H1 (cell line): Measurements from ENCODE around the gene MYBPC2. TPM values are rescaled to one million over a fixed set of nuclear protein-coding genes. Genes with fewer than 3 reads are reported as not detected.
A peak's percentile ranks its signal among the peaks of the same experiment; 100 is the strongest.

Experiments used
- CTCF ChIA-PET: fragments of 300-600 bp; sonication (Branson Sonifier 250); formaldehyde crosslinking; loops from one replicate; lab custom pipeline; 2021; ENCODE audit not compliant: partially characterized antibody; lab: Charles Lee
- POLR2A ChIA-PET: fragments of 300-600 bp; sonication (Branson Sonifier 250); formaldehyde crosslinking; loops from one replicate; lab custom pipeline; 2021; ENCODE audit warnings: inconsistent platforms; ENCODE audit not compliant: partially characterized antibody; lab: Charles Lee
- DNase-seq, 2 experiments: peaks; one replicate each; pipeline versions ENCODE4 v3.0.0 to v3.0.0-alpha.2; 2010 to 2022; ENCODE audit warnings: low spot score in 2 of 2, low read depth in 1 of 2, mixed read lengths in 1 of 2
- FAIRE-seq: peaks from 2 replicates; lab custom pipeline; 2011; peaks lifted over from hg19 to GRCh38; lab: Jason Lieb, UNC
- H2AFZ ChIP-seq: 2 replicates; pipeline ENCODE4 v1.8.1; 2012; ENCODE audit warnings: low read length, inconsistent platforms
- H2AK5ac ChIP-seq: 2 replicates; pipeline ENCODE4 v1.6.1; 2013; ENCODE audit warnings: low read depth, low read length
- H2BK120ac ChIP-seq: replicated peaks from 2 replicates; pipeline ENCODE3; 2013; ENCODE audit warnings: low read depth, low read length, inconsistent platforms
- H2BK12ac ChIP-seq: 2 replicates; pipeline ENCODE4 v1.6.1; 2013; ENCODE audit warnings: low read depth, low read length
- H2BK15ac ChIP-seq: 2 replicates; pipeline ENCODE4 v1.6.1; 2013; ENCODE audit warnings: low read length
- H2BK20ac ChIP-seq: 2 replicates; pipeline ENCODE4 v1.6.1; 2013; ENCODE audit warnings: low read length
- H2BK5ac ChIP-seq: 2 replicates; pipeline ENCODE4 v1.6.1; 2013; ENCODE audit warnings: low read depth, low read length
- H3K14ac ChIP-seq: 2 replicates; pipeline ENCODE4 v1.6.1; 2013; ENCODE audit warnings: inconsistent platforms; ENCODE audit not compliant: insufficient read length
- H3K18ac ChIP-seq: 2 replicates; pipeline ENCODE4 v1.6.1; 2013; ENCODE audit warnings: low read length; ENCODE audit errors: extremely low read depth
- H3K23ac ChIP-seq: 2 replicates; pipeline ENCODE4 v1.6.1; 2013; ENCODE audit warnings: inconsistent platforms; ENCODE audit not compliant: insufficient read length
- H3K23me2 ChIP-seq: 2 replicates; pipeline ENCODE4 v1.6.1; 2013; ENCODE audit warnings: low read depth, low read length
- H3K27ac ChIP-seq: 2 replicates; pipeline ENCODE4 v1.6.1; 2011; ENCODE audit warnings: low read depth, low read length, inconsistent platforms
- H3K27me3 ChIP-seq, 4 experiments: replicated peaks in 1 of 4; 1 replicate in 1 of 4; 2 replicates in 3 of 4; pipeline versions ENCODE4 v1.6.1 to v1.8.1; 2011 to 2013; ENCODE audit warnings: low read length in 3 of 4, mild to moderate bottlenecking in 3 of 4, inconsistent platforms in 2 of 4, mixed read lengths in 2 of 4, moderate library complexity in 1 of 4; ENCODE audit not compliant: control insufficient read depth in 3 of 4, insufficient read depth in 3 of 4; ENCODE audit errors: extremely low read depth in 1 of 4
- H3K36me3 ChIP-seq, 4 experiments: 2 replicates each; pipeline versions ENCODE4 v1.6.1 to v1.8.1; 2011 to 2013; ENCODE audit warnings: mild to moderate bottlenecking in 4 of 4, low read length in 3 of 4, moderate library complexity in 2 of 4, control low read depth in 1 of 4, inconsistent platforms in 1 of 4; ENCODE audit not compliant: insufficient read depth in 4 of 4, control insufficient read depth in 2 of 4
- H3K4ac ChIP-seq: replicated peaks from 2 replicates; pipeline ENCODE3; 2013; ENCODE audit warnings: low read length, low read depth, mixed read lengths, inconsistent platforms; ENCODE audit not compliant: insufficient read length
- H3K4me1 ChIP-seq, 4 experiments: replicated peaks in 1 of 4; 1 replicate in 1 of 4; 2 replicates in 3 of 4; pipeline versions ENCODE4 v1.6.1 to v1.8.1; 2011 to 2013; ENCODE audit warnings: low read length in 3 of 4, inconsistent platforms in 2 of 4, mixed read lengths in 1 of 4; ENCODE audit not compliant: insufficient read depth in 4 of 4, control insufficient read depth in 3 of 4
- H3K4me2 ChIP-seq, 2 experiments: 2 replicates each; pipeline versions ENCODE4 v1.6.1 to v1.8.1; 2011 to 2013; ENCODE audit warnings: low read depth in 2 of 2, low read length in 2 of 2, control low read depth in 1 of 2, inconsistent platforms in 1 of 2, mild to moderate bottlenecking in 1 of 2; ENCODE audit not compliant: insufficient read depth in 1 of 2
- H3K4me3 ChIP-seq, 4 experiments: fragments of 200-600, 300-600 bp in 1 of 4; sonication (generic), shearing (Covaris generic), sonication (Bioruptor Twin) in 1 of 4; 2 replicates each; pipeline versions ENCODE4 v1.5.1 to v1.8.1; 2011 to 2016; ENCODE audit warnings: low read length in 4 of 4, low read depth in 3 of 4, control low read depth in 2 of 4, inconsistent platforms in 2 of 4, mild to moderate bottlenecking in 2 of 4, mixed read lengths in 1 of 4, moderate library complexity in 1 of 4; ENCODE audit not compliant: insufficient read depth in 2 of 4; ENCODE audit errors: extremely low read depth in 1 of 4
- H3K56ac ChIP-seq: replicated peaks from 2 replicates; pipeline ENCODE3; 2013; ENCODE audit warnings: low read depth, mild to moderate bottlenecking, mixed read lengths, low read length, inconsistent platforms; ENCODE audit not compliant: insufficient read length
- H3K79me1 ChIP-seq: 2 replicates; pipeline ENCODE4 v1.6.1; 2013; ENCODE audit warnings: low read depth, low read length, control low read depth
- H3K79me2 ChIP-seq, 2 experiments: 2 replicates each; pipeline versions ENCODE4 v1.6.1 to v1.8.1; 2012 to 2013; ENCODE audit warnings: low read length in 2 of 2, mild to moderate bottlenecking in 2 of 2, inconsistent platforms in 1 of 2; ENCODE audit not compliant: insufficient read depth in 2 of 2, control insufficient read depth in 1 of 2
- H3K9ac ChIP-seq, 4 experiments: replicated peaks in 1 of 4; 1 replicate in 1 of 4; 2 replicates in 3 of 4; pipeline versions ENCODE4 v1.6.1 to v1.8.1; 2011 to 2013; ENCODE audit warnings: low read depth in 3 of 4, low read length in 3 of 4, control low read depth in 2 of 4, mild to moderate bottlenecking in 2 of 4, moderate library complexity in 2 of 4, inconsistent platforms in 1 of 4; ENCODE audit errors: extremely low read depth in 1 of 4
- H3K9me3 ChIP-seq, 2 experiments: 2 replicates each; pipeline versions ENCODE4 v1.6.1 to v1.8.1; 2012 to 2013; ENCODE audit warnings: mild to moderate bottlenecking in 2 of 2, moderate library complexity in 2 of 2, control low read depth in 1 of 2, inconsistent platforms in 1 of 2, low read depth in 1 of 2, low read length in 1 of 2, mixed read lengths in 1 of 2; ENCODE audit not compliant: insufficient read depth in 2 of 2
- H4K20me1 ChIP-seq, 2 experiments: replicated peaks in 1 of 2; 2 replicates each; pipeline versions ENCODE3 to v1.8.1; 2011 to 2013; ENCODE audit warnings: inconsistent platforms in 2 of 2, low read length in 2 of 2, mild to moderate bottlenecking in 1 of 2; ENCODE audit not compliant: insufficient read depth in 2 of 2, control insufficient read depth in 1 of 2
- H4K5ac ChIP-seq: 2 replicates; pipeline ENCODE4 v1.6.1; 2013; ENCODE audit warnings: low read length, low read depth, mixed read lengths, inconsistent platforms; ENCODE audit not compliant: insufficient read length
- H4K8ac ChIP-seq: 2 replicates; pipeline ENCODE4 v1.8.0; 2013; ENCODE audit warnings: mild to moderate bottlenecking, moderate library complexity, low read length, inconsistent platforms; ENCODE audit not compliant: insufficient read depth; ENCODE audit errors: extremely low read depth
- H4K91ac ChIP-seq: replicated peaks from 2 replicates; pipeline ENCODE3; 2013; ENCODE audit warnings: low read length, mixed read lengths, inconsistent platforms; ENCODE audit not compliant: insufficient read length
- WGBS, 2 experiments: shearing (Covaris generic) in 1 of 2; methylation state at CpG; one replicate each; pipeline versions ENCODE4 v1.1.6 to v1.1.7; 2013 to 2015; ENCODE audit warnings: low lambda C conversion rate in 2 of 2, mixed read lengths in 2 of 2, inconsistent platforms in 1 of 2, low coverage in 1 of 2, missing lambda C conversion rate in 1 of 2; ENCODE audit not compliant: insufficient replicate concordance in 2 of 2, insufficient coverage in 1 of 2, insufficient read length in 1 of 2; ENCODE audit errors: extremely low coverage in 1 of 2, missing lambda C conversion rate in 1 of 2; 5-methylcytosine and 5-hydroxymethylcytosine counted together
- polyA plus RNA-seq, 7 experiments: library from polyadenylated mRNA; depleted of rRNA in 3 of 7; stranded (reverse) in 5 of 7; unstranded in 2 of 7; fragments of >200 nt in 5 of 7; fragments of 200-250 nt in 2 of 7; gene quantifications; 1 replicate in 5 of 7; 2 replicates in 1 of 7; 4 replicates in 1 of 7; pipeline versions ENCODE4 v1.2.1 to v1.2.3, GENCODE V29; 2011 to 2013; ENCODE audit warnings: missing spikeins in 2 of 7, mixed read lengths in 2 of 7
- total RNA-seq: library from RNA; stranded (reverse); fragmentation: NEBNext Ultra II Directional; extraction: Animal tissue kit (Norgen Biotek cat#: 25700); gene quantifications from 2 replicates; pipeline ENCODE4 v1.2.1, GENCODE V29; 2021

The MYBPC2 gene
- total and polyA plus RNA-seq, 2 of the 8 experiments (the other 6 are each of a cell fraction or from before 2014, with no cell fraction given) = 1.8 to 3.1 TPM

GRCh38 chr19:50418176-50419021 lies 14.3 kb upstream of the MYBPC2 start, which contains the start of gene SPIB:
TSS of gene SPIB (plus strand) at chr19:50418938. CDS start at chr19:50418963, 25 bp downstream.
- ChIA-PET POLR2A (interaction anchor here (0.6 to 2.8 kb wide), 13 partner anchors 10 to 102 kb away, joined by 3 to 16 read pairs (median 4); partner anchors contain the start of genes MYBPC2 and NR1H2), CTCF (interaction anchor here (0.6 to 1.1 kb wide), 4 partner anchors 9 to 371 kb away, joined by 3 to 5 read pairs (median 4); no protein-coding TSS in a partner anchor)
- H2AK5ac ChIP-seq = no peak within 1 kb of the TSS
- H3K4ac ChIP-seq = peak within 1 kb of the TSS; percentile 7
- peak within 1 kb of the TSS in 3 of 4 experiments; percentile 3 to 13 (median 13); a peak in 3 of 7 replicates for H3K9ac ChIP-seq
- peak within 1 kb of the TSS; percentile 92; the same call in 1 of the 2 replicates for H2BK12ac ChIP-seq
- peaks cover 0 to 20% (median 12%) of the 10 kb centered on the region in 4 experiments; a peak in 6 of 7 replicates for H3K4me1 ChIP-seq
- H3K79me1 ChIP-seq = peaks cover 2% of the 10 kb centered on the region; the same call in 1 of the 2 replicates
- H3K56ac ChIP-seq = no peak within 1 kb of the TSS
- peaks cover 0 to 2% (median 0%) of the 10 kb centered on the region in 4 experiments; a peak in 1 of 7 replicates for H3K27me3 ChIP-seq
- no peak within 1 kb of the TSS for H4K5ac ChIP-seq
- 23% methylated on average over 23 of the region's 34 CpGs; no CpG with 5 or more reads in 1 of the 2 experiments for whole genome bisulfite sequencing, 2 experiments
- H4K91ac ChIP-seq = peak within 1 kb of the TSS; percentile 75
- peak within 1 kb of the TSS; percentile 93 to 95 for H3K4me2 ChIP-seq
- H3K14ac ChIP-seq = no peak within 1 kb of the TSS
- peak within 1 kb of the TSS; percentile 39 to 67 (median 52) for H3K4me3 ChIP-seq
- H4K20me1 ChIP-seq = peaks cover 0 to 8% of the 10 kb centered on the region in 2 experiments
- H2BK15ac ChIP-seq = peak within 1 kb of the TSS; percentile 61; the same call in 1 of the 2 replicates
- peak within 1 kb of the TSS; percentile 60 for H3K18ac ChIP-seq
- peak within 1 kb of the TSS; percentile 55; the same call in 1 of the 2 replicates for H2AFZ ChIP-seq
- no peak within 1 kb of the TSS for H3K27ac ChIP-seq
- peak within 1 kb of the TSS; percentile 91; the same call in 1 of the 2 replicates for H2BK5ac ChIP-seq
- H3K23me2 ChIP-seq = peaks cover 12% of the 10 kb centered on the region; the same call in 1 of the 2 replicates
- DNase-seq = no peak
- no peaks in the 10 kb centered on the region for H3K79me2 ChIP-seq
- peaks cover 0 to 5% (median 0%) of the 10 kb centered on the region in 4 experiments; a peak in 1 of 8 replicates for H3K36me3 ChIP-seq
- H2BK120ac ChIP-seq = no peak within 1 kb of the TSS
- peak within 1 kb of the TSS; percentile 86; the same call in 1 of the 2 replicates for H2BK20ac ChIP-seq
- no peak for FAIRE-seq
- H3K9me3 ChIP-seq = no peaks in the 10 kb centered on the region
- H3K23ac ChIP-seq = no peak within 1 kb of the TSS
- H4K8ac ChIP-seq = peak within 1 kb of the TSS; percentile 14; the same call in 1 of the 2 replicates
